COLO668 (cell line): ENCODE data around the gene HDAC7.

ENCODE experiments used
- DNase-seq: peaks from one replicate; lab custom pipeline; 2025; ENCODE audit not compliant: unreplicated experiment; lab: John Stamatoyannopoulos, UW

The HDAC7 gene

GRCh38 chr12:47766502-47767215 lies 53.0 kb downstream of the HDAC7 start:
- no peak for DNase-seq

GRCh38 chr12:47763481-47764346 lies 56.0 kb downstream of the HDAC7 start:
- DNase-seq, result no peak

DNA sequence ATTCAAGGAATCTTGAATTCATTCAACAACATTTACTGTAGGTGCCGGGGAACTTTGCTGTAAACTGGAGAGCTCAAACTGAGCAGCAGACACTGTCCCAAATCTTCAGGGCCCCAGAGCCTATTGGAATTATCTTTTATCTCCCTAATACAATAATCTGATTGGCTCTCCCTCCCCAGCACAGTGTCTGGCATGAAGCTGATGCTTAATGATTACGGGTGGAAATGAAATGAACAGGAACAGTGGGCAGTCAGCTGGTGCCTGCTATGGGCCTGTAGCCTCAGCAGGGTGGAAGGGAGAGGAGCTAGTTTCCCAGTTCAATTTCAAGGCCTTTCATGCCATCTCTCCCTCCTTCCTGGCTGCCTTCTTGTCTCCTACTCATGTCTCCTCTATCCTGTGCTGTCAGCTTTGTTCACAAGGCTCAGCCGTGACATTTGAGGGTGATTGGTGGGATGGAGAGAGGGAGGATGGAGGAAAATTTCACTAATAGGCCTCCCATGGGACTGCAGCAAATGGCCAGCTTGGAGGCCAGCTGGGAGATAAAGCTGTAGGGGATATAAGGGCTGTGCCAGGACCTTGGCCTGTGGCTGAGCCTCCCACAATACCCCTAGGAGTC lies 56.7 kb downstream of the HDAC7 start:
- DNase-seq, result no peak

DNA sequence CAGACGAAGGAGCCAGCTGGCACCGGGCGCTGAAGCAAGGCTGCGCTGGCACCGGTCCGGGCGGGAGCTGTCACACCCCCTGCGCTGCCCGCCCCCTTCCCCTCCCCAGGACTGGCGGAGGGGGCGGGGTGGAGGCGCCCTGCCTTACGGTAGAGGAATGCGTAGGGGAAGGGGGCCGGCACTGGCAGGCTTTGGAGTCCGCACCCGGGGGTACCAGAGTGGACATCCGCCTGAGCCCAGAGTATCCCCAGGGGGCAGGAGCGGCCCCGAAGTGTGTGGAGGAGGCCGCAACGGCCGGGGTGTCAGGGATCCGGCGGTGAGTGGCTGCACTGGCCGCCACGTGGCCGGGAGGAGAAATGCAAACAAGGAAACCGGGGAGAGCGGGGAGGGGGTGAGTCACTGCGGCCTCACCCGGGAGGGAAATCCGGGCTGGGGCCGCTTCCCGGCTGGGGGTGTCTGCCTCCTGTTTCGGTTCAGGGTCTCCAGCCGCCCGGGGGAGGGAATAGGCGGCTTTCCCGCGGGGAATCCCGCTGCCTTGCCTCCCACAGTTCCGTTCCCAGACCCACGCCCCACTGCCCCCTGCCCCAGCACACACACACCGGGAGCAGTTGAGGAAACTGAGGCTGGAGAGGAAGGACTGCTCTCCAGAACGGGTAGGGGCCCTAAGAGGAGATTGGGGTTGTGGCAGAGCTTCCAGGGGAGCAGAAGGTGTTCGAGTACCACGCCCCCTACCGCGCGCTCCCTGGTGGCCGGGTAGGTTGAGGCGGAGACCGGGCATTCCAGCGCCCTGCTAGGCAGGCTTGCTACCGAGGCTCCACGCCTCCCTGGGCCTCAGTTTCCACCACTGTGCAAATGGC lies 60.6 kb downstream of the HDAC7 start, which contains the start of gene RAPGEF3:
TSS of gene RAPGEF3 (minus strand) at position 47 of the 857 bp plus-strand sequence. CDS start 324 bp downstream, outside the sequence.
- peak; percentile 70 for DNase-seq

DNA sequence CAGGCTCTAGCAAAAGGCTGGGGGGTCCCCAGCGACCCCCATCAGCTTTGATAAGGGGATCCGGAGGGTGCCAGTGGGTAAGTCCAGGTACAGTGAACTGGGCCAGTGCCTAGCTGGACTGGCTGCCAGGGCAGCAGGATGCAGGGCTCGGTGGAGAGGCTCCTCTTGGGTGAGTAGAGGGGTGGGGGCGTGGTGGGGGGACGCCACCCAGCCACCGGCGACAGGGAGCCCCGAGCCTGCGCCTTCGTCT lies 61.2 kb downstream of the HDAC7 start:
- no peak for DNase-seq

- no peak for DNase-seq
These were observed 61.7 kb downstream of the HDAC7 start for GRCh38 chr12:47757840-47758583.

DNA sequence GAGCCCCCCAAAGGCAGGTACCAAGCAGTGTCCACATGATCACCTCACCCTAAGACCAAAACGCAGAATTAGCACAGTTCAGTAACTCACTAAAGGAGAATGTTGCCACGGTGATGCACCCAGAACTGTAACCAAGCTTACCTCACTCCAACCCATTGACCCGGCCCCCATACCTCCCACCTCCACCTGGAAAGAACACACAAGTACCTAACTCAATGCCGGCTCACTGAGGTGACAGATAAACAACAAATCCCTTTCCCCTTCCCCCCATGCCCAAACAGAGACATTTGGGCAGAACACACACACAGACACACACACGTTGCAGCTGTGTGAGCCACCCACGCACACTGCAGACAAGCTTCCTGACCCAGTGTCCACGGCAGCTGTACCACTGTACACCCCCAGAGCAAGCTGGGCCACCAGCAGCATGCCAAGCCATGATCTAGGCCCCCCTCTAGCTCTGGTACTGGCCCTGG lies 62.3 kb downstream of the HDAC7 start:
- no peak for DNase-seq

DNA sequence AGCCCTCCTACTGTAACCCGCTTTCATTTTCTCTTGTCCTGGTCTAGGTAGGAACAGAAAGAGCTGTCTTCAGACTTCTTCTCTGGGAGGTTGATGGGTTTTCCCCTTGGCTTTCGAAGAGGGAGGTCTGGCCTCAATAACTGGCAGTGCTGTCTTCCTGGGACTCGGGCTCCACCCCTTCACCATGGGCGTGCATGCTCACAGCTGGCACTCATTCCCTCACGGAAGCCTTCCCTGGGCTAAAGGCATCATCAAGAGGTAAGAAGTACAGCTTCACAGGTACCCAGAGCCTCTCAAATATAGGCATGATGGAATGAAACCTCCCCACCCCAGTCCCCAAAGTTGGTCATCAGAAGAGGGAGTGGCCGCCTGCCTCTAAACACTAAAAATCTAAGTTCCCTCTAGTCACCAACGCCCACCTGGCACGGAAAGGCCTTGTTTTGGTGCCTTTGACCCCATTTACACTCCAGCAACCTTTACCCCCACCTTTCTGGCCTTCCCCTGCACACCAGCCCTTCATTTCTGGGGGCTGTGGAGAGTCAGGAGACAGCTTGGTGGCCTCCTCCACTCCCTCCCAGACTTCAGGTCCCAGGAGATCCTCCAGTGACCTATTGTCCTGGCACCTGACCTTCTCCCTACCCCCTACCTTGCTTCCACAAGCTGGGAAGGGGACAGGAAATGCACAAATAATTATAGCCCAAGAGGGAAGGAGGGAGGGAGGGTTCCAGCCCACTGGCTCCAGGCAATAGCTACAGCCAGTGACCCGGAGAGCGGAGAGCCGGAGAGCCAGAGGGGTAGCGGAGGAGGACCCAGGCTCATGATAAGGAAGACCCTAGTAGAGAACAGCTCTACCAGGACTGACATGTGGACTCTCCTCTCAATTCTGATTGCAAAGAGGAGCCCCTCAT lies 63.8 kb downstream of the HDAC7 start:
- DNase-seq, result no peak

- no peak for DNase-seq
These were observed 64.8 kb downstream of the HDAC7 start for GRCh38 chr12:47754881-47755280.

- DNase-seq, result no peak
These were observed 65.6 kb downstream of the HDAC7 start for GRCh38 chr12:47754126-47754525.

- DNase-seq, result no peak
These were observed 66.4 kb downstream of the HDAC7 start for GRCh38 chr12:47753021-47754001.

GRCh38 chr12:47752552-47752951 lies 67.2 kb downstream of the HDAC7 start:
- DNase-seq, result no peak

- no peak for DNase-seq
These were observed 67.6 kb downstream of the HDAC7 start for GRCh38 chr12:47752121-47752520.

GRCh38 chr12:47751561-47751960 lies 68.1 kb downstream of the HDAC7 start:
- peak; percentile 27 for DNase-seq

DNA sequence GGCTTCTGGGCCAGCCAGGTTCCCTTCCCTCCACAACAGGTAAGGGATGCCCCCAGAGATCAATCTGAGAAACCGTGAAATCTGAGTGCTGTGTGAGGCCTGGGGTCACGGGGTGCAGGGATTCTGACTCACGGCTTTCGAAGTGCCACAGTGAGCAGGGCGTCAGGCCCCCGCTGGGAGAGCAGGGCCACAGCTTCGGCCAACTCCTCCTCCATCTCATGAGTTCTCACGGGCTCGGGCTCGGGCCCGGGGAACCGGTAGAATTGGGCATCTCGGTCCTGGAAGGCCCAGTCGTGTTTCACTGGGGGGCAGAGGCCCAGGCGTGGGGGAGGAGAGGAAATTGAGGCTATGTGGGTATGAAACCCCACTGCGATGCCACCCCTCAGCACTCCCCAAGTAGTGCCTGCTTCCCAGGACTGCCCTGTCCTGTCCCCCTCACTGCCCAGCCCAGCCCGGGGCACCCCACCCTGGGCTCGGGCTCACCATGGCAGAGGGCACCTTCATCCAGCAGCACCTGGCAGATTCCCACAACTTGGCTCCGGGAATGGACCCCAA lies 68.7 kb downstream of the HDAC7 start:
- DNase-seq, result no peak

DNA sequence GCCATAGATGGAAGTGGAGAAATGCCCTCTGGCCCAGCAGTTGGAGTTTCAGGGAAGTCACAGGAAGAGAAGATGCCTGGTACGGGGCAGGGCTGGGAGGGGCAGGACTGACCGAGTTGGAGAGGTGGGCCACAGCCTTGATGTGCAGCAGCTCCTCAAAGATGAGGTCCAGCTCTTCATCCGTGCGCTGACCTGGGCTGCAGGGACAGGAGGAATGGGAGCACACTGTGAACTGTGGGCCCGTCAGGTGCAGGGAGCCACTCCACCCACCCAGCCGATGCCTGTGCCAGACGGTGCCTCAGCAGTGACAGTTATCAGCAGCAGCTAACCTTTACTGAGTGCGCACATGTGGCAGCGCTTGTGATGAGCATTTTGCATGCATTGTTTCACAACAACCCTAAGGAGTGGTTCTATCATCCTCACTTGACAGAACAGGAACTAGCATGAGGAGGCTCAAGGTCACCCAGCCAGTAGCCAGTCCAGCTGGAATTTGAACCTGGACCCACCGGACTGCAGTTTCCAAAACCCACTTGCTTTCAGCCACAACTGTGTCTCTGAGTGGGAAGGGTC lies 69.4 kb downstream of the HDAC7 start:
- DNase-seq, result no peak

DNA sequence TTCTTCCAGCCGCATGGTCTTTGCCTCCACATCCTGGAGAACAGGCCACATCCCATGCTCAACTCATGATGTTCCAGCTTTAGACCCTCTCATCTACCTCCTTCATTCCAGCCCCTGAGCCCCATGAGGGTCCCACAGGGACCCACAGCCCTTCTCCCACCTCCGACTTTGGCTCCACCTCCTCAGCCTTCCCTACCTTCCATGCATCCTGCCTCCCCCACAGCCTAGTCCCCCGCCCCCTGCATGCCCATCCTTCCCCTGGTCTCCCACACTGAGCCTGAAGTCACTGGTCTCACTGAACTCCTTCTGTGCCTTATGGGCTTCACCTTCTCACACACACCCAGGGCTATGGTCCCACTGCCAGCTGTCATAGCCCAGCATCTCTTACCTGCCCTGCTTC lies 70.8 kb downstream of the HDAC7 start:
- no peak for DNase-seq

GRCh38 chr12:47748507-47748828 lies 71.2 kb downstream of the HDAC7 start:
- no peak for DNase-seq
